NB4 (cell line): ENCODE measurements around the gene FANCC.

Experiments
- DNase-seq: peaks from one replicate; pipeline ENCODE4 v3.0.0; 2010; ENCODE audit warnings: low read depth
- H3K4me3 ChIP-seq: one replicate; pipeline ENCODE4 v1.5.1; 2011; ENCODE audit warnings: mild to moderate bottlenecking, low read depth, low read length, moderate library complexity
- CTCF ChIP-seq: IDR thresholded peaks from one replicate; pipeline ENCODE4 v1.5.1; 2012; ENCODE audit warnings: low read depth, low read length
- MYC ChIP-seq: IDR thresholded peaks from 2 replicates; pipeline ENCODE4 v1.6.1; 2011; ENCODE audit warnings: low read depth, low read length
- POLR2A ChIP-seq: IDR thresholded peaks from 2 replicates; pipeline ENCODE4 v1.6.1; 2011; ENCODE audit warnings: mild to moderate bottlenecking; ENCODE audit not compliant: insufficient read length; ENCODE audit errors: extremely low read depth
- TF ChIP-seq, protein P1 (sequence below): IDR thresholded peaks from 2 replicates; pipeline ENCODE4 v1.6.1; 2011; ENCODE audit warnings: low read depth, low read length

FANCC gene

GRCh38 chr9:95142728-95143127 lies 174.8 kb downstream of the FANCC start:
- DNase-seq: no peak
- TF ChIP-seq POLR2A (no peak), CTCF (no peak)
- no peak overlapping the region for H3K4me3 ChIP-seq

DNA sequence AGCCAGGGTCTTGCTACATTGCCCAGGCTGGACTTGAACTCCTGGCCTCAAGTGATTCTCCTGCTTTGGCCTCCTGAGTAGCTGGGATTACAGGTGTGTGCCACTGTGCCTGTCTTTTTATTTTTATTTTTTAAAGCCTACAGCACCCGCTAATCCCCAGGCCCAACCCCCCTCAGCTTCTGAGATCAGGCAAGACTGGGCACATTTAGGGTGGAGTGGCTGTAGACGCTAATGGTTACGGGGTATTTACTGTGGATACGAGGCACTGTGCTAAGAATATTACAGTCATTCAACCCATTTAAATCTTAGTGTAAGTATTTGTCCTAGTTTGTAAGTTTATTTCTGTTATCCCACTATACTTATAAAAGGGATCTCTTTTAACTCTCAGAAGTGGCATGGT lies 175.2 kb downstream of the FANCC start:
- no peak overlapping the region for H3K4me3 ChIP-seq
- no peak for TF ChIP-seq MYC
- TF ChIP-seq CTCF: no peak
- no peak for TF ChIP-seq POLR2A
- TF ChIP-seq, protein P1, sequence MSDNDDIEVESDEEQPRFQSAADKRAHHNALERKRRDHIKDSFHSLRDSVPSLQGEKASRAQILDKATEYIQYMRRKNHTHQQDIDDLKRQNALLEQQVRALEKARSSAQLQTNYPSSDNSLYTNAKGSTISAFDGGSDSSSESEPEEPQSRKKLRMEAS: no peak
- DNase-seq: no peak

GRCh38 chr9:95140821-95141220 lies 176.7 kb downstream of the FANCC start:
- TF ChIP-seq POLR2A: no peak
- TF ChIP-seq MYC: no peak
- TF ChIP-seq, protein P1: no peak
- no peak for TF ChIP-seq CTCF
- H3K4me3 ChIP-seq: no peak overlapping the region
- DNase-seq: no peak

GRCh38 chr9:95139126-95139525 lies 178.4 kb downstream of the FANCC start:
- no peak for DNase-seq
- H3K4me3 ChIP-seq: no peak overlapping the region
- TF ChIP-seq CTCF (no peak), MYC (no peak), POLR2A (no peak)

DNA sequence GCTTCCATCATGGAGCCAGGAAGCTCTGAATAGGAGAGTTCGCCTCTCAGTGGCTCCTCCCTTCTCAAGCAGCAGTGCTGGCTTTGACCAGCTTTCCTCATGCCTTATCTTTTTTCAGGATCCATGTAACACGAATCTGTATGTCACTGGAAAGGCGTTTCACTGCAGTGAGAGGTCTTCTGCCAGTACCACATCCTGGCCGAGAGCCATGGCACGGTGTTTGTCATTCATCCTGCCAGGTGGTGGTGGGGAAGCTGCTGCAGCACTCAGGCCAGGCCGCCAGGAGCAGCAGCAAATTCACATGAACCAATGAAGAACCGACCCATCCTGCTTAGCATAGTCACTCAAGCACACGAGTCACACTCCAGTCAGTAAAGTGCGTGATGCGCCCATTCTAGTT lies 179.0 kb downstream of the FANCC start:
- no peak overlapping the region for H3K4me3 ChIP-seq
- DNase-seq: no peak
- TF ChIP-seq CTCF (no peak), MYC (no peak)

DNA sequence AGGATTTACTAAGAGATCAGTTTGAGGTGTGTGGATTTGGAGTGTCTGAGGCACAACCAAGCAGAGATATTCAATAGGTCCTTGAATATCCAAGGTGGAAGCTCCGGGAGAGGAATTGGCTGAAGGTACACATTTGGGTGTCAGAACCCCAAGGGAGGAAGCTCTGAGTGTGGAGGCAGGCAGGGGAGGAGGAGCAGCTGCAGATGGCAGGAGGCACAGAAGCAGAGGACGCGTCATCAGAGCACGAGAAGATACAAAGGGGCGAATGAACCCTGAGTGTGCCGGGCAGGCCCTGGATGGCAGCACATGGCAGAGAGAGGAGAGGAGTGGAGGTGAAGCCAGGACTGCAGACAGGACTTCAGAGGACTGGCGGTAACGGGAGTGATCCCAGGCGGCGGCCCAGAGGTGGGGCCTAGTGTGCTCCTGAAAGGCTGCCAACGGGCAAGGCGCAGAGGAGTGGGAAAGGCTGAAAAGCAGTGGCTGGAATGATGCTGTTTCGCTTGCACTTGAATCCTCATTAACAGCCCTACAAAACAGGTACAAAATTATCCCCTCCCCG lies 179.8 kb downstream of the FANCC start:
- no peak overlapping the region for H3K4me3 ChIP-seq
- TF ChIP-seq CTCF: no peak
- TF ChIP-seq POLR2A: no peak
- TF ChIP-seq, protein P1: no peak
- no peak for TF ChIP-seq MYC
- no peak for DNase-seq
